ENCODE results near the gene DTNBP1. TPM values are rescaled to one million over a fixed set of nuclear protein-coding genes. Genes with fewer than 3 reads are reported as not detected.

Gene DTNBP1
- total RNA-seq, 1 donor from 2014 or later = 9.4 TPM

DNA sequence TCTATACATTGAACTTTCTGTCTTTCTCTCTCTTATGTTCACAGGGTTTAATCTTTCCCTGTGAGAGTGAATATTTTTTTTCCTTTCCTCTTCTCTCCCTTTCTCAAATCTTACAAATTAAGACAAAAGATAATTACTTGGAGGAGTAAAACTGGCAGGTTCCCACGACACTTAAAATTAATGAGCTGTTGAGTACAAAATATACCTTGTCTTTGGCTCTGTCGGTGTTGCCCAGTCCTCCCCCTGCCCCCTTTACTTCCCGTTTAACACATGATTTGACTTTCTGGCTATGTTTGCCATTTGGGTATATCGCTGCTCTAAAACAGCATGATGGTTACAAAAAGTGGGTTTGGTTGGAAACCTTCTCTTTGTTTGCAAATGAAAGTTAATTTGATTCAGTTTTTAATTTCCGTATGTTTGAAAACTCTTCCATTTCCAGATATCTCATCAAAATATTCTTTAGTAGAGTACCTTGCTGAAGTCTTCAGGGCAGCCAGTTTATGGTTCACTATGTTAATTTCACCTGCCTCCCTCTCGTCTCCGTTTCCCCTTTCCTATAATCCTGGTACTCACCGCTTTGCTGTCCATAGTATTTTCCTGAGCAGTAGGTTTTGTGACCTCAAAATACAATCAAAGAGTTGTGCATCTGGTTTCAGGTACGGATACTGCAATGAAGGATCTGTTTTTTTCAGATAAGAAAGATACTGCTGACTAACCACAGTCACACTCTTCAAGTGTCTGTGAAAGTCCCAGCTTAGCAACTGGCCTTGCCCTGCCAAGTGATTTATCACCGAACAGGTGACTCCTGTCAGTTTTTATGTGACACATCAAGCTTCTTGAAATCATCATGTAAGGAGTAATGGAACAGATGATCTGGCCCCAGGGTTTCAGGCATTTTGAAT, 181.2 kb downstream of the DTNBP1 start:
- no peak for DNase-seq (ENCODE audit: low read depth in 2 of 2)

DNA sequence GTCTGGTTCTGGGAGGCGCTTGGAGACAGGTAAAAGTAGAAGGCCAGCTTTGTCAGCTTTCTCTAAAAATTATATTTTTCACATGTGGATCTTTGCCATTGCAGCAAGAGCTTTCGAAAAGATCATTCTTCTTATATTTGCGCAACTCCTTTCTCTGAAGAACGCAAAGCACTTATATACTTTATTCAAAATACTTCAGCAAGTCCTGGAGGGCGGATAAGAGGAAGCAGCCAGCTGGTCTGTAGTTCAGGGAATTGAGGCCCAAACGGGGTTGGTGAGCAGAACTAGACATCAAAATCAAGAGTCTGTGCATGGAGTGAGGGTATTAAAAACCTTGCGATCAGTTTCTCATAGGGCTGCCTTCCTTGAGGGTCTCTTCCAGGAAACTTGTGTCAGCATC, 182.3 kb downstream of the DTNBP1 start:
- no peak for DNase-seq (ENCODE audit: low read depth in 2 of 2)

GRCh38 chr6:15479761-15480160, 183.1 kb downstream of the DTNBP1 start:
- DNase-seq (ENCODE audit: low read depth in 2 of 2) = peak in 1 of 2 donors; percentile 67

- no peak for DNase-seq (ENCODE audit: low read depth in 2 of 2)
These were observed 185.1 kb downstream of the DTNBP1 start for GRCh38 chr6:15477746-15478145.

GRCh38 chr6:15476631-15477380, 186.0 kb downstream of the DTNBP1 start:
- DNase-seq (ENCODE audit: low read depth in 2 of 2) = no peak

DNA sequence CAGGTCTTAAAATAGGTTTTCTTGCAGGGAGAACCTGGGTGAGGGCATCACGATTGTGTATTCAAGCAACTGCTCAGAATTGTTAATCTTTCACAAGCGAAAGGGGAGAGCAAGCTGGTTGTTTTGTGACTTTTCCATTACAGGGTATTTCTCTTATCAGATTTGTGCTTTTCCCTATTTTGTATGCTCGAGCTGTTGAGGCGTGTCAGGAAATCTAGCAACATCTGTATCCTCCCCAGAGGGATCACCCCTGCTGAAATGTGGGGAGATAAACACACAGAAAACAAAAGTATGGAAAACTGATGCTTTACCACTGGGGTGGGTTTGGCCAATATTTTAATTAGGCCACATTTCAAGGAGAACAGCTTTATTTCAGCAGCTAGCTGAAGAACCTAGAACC, 187.0 kb downstream of the DTNBP1 start:
- peak; percentile 34 to 90 for DNase-seq (ENCODE audit: low read depth in 2 of 2)

DNA sequence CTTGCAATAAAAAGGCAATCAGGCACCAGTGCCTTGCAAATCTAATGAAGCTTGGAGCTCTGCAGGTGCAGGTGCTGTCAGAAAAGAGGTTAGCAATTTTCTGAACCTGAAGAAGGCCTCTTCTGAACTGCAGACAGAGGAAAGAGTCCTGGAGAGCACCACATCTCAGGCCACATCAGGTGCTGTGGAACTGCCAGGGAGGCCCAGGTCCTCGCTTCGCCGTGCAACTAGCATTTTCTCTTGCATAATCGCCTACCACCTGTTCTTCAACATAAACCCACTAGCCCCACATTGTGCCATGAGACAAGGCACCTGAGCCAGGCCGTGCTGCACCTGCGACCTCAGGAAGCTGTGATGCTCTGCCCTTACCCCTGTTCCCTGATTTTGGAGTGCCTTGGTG, 187.6 kb downstream of the DTNBP1 start:
- no peak for DNase-seq (ENCODE audit: low read depth in 2 of 2)

DNA sequence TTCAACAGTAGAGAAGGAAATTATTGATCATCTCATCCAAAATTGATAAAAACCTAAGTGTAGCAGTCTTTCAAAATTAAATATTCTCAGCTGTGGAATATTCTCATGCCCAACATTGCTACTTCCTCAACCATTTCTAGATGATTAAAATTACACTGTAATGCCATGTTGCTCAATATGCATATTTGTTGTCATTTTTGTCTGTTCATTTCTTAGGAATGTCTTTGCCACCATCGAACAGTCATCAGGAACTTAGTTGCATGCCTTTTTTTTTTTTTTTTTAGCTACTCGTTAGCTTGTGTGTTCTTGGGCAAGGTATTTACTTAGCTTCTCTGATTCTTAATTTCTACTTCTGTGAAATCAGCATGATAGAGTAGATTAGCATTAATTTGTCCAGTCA, 188.6 kb downstream of the DTNBP1 start:
- no peak for DNase-seq (ENCODE audit: low read depth in 2 of 2)

DNA sequence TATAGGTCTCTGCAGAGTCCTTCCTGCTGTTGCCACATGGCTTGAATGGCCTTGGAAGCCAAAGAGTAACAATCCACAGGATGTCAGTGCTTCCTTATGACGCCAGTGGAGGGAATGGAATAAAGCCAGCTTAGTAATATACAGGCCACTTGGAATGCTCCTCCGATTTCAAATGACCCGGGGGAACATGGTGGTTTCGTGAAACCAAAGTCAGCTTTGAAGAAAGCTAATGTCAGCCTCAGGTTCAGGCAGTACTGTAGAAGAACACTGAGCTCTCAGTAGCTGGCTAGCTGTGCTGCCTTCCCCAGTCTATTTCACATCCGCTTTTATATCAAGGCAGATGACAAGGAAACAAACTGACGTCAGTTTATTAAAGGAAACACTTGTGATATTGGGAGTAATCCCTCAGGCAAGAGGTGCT, 189.1 kb downstream of the DTNBP1 start:
- peak in 1 of 2 donors; percentile 62 for DNase-seq (ENCODE audit: low read depth in 2 of 2)

- no peak for DNase-seq (ENCODE audit: low read depth in 2 of 2)
These were observed 189.7 kb downstream of the DTNBP1 start for GRCh38 chr6:15473174-15473573.
